IPS-18a (cell line): Measurements from ENCODE around the gene ARHGAP22.
"Not testable (repeated sequence)": the region's sequence is repeated elsewhere in the genome, so short reads cannot be mapped to it uniquely, and the experiment has no call there.

ENCODE experiments used
- H3K27ac ChIP-seq: one replicate; pipeline ENCODE4 v1.5.1; 2013; ENCODE audit warnings: low read length
- H3K27me3 ChIP-seq: one replicate; pipeline ENCODE4 v1.6.1; 2013; ENCODE audit warnings: mild to moderate bottlenecking, low read length; ENCODE audit not compliant: control insufficient read depth, insufficient read depth
- H3K36me3 ChIP-seq: one replicate; pipeline ENCODE4 v1.6.1; 2013; ENCODE audit warnings: low read depth, low read length; ENCODE audit not compliant: control insufficient read depth
- H3K4me1 ChIP-seq: one replicate; pipeline ENCODE4 v1.6.1; 2013; ENCODE audit warnings: low read depth, low read length; ENCODE audit not compliant: control insufficient read depth
- H3K4me3 ChIP-seq: one replicate; pipeline ENCODE4 v1.5.1; 2013; ENCODE audit warnings: low read length
- H3K9ac ChIP-seq: one replicate; pipeline ENCODE4 v1.6.1; 2013; ENCODE audit warnings: mild to moderate bottlenecking, low read length, moderate library complexity
- H3K9me3 ChIP-seq: one replicate; pipeline ENCODE4 v1.6.1; 2013; ENCODE audit warnings: low read depth, low read length; ENCODE audit not compliant: control insufficient read depth

ARHGAP22 gene

DNA sequence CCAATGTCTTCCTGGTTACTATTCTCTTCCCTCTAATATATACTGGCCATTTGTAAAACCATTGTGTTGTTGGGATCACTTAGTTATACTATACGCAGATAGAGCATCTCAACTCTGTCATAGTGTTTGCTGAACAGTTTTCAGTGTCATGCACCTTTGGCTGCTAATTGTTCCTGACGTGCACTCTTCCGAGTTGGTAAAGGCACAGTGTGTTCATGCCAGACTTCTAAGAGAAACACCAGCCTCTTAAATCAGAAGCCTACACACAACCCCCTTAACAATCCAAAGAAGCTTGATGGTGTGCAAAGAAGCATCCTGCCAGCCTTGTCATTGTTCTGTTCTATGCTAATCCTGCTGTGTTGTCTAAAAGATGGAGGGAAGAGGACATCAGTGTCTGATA lies 167.3 kb downstream of the ARHGAP22 start:
- no peak overlapping the region for H3K9ac ChIP-seq
- no peaks in the 10 kb centered on the region for H3K27me3 ChIP-seq
- H3K4me1 ChIP-seq: no peaks in the 10 kb centered on the region
- H3K9me3 ChIP-seq: no peaks in the 10 kb centered on the region
- H3K27ac ChIP-seq: no peak overlapping the region
- H3K36me3 ChIP-seq: peaks cover 6% of the 10 kb centered on the region
- H3K4me3 ChIP-seq: no peak overlapping the region

DNA sequence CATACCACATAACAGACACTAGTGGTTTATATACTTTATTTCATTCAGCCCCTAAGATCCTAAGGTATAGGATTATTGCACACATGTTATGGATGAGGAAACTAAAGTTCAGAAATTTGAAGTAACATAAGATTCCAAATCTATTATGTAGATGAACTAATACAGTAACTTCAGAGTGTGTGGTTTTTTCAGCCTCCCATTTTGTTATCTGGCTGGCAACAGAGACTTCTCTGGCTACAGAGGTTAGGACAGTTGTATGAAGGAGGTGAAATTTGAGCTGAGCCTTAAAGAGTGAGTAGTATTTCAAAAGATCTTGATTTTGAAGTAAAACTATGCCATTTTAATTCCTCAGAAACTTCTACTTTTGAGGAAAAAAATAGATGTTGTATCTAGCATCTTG lies 173.0 kb downstream of the ARHGAP22 start:
- no peak overlapping the region for H3K27ac ChIP-seq
- no peak overlapping the region for H3K9ac ChIP-seq
- H3K4me3 ChIP-seq: no peak overlapping the region
- no peaks in the 10 kb centered on the region for H3K9me3 ChIP-seq
- H3K27me3 ChIP-seq: no peaks in the 10 kb centered on the region
- H3K36me3 ChIP-seq: peaks cover 21% of the 10 kb centered on the region
- no peaks in the 10 kb centered on the region for H3K4me1 ChIP-seq

DNA sequence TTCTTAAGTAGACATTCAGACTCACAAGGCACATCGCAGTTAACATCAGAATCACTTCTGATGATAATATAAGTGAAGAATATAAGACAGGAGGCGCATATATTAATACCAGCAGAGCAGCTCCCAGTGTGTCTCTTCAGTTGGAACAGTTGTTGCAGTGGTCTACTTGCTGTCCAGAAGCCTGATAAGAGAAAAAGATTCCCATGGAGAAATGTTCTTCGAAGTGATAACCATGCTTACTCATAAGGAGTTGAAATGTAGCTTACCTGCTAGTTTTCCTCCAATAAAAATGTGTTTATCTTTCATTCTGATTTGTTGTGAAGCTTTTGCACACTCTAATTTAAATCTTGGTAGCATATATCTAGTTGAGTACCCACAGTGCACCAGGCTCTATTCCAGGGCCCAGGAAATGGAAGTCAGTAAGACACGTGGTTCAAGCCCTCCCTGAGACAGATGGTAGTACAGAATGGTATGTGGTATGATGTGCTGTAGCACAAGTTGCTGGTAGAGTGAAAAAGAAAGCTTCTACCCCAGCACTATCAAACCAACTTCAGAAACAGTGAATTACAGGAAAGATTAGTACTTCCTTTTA lies 174.4 kb downstream of the ARHGAP22 start:
- no peaks in the 10 kb centered on the region for H3K9me3 ChIP-seq
- H3K27me3 ChIP-seq: no peaks in the 10 kb centered on the region
- H3K9ac ChIP-seq: no peak overlapping the region
- peaks cover 20% of the 10 kb centered on the region for H3K36me3 ChIP-seq
- no peaks in the 10 kb centered on the region for H3K4me1 ChIP-seq
- H3K27ac ChIP-seq: no peak overlapping the region
- no peak overlapping the region for H3K4me3 ChIP-seq

DNA sequence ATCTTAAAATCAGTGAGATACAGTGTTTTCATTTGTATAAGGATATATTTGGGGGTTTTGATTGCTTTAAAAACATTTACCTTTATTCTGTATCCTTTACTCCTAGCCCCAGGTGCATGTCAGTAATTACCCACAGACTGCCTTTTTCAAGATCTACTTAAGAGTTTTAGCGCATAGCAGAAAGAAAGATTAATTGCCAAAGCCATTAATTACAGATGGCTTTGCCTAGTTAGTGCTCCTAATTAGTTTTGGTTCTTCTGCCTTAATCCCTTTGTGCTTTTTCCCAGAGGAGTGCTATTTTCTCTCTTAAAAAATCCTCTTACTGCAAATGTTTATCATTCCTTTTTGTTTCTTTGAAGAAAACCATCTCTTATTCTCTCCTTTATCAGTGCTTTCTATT lies 175.6 kb downstream of the ARHGAP22 start:
- Histone ChIP-seq H3K4me3 (no peak overlapping the region), H3K27me3 (no peaks in the 10 kb centered on the region), H3K9me3 (no peaks in the 10 kb centered on the region), H3K27ac (no peak overlapping the region), H3K36me3 (peaks cover 20% of the 10 kb centered on the region), H3K4me1 (no peaks in the 10 kb centered on the region), H3K9ac (no peak overlapping the region)

DNA sequence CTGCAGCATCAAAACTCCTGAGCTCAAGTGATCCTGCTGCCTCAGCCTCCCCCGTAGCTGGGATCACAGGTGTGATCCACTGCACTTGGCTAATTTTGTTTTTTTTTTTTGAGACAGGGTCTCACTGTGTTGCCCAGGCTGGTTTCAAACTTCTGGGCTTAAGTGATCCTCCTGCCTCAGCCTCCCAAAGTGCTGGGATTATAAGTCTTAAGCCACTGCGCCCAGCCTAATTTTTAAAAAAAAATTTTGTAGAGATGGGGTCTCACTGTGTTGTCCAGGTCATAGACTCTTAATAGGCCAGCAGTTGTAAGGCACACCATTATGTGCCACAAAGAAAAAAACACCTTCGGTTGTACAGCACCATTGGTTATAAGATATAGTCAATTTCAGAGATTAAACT lies 176.0 kb downstream of the ARHGAP22 start:
- Histone ChIP-seq H3K4me3 (no peak overlapping the region), H3K27me3 (no peaks in the 10 kb centered on the region), H3K27ac (no peak overlapping the region), H3K36me3 (peaks cover 20% of the 10 kb centered on the region), H3K9ac (no peak overlapping the region), H3K4me1 (no peaks in the 10 kb centered on the region), H3K9me3 (no peaks in the 10 kb centered on the region)

DNA sequence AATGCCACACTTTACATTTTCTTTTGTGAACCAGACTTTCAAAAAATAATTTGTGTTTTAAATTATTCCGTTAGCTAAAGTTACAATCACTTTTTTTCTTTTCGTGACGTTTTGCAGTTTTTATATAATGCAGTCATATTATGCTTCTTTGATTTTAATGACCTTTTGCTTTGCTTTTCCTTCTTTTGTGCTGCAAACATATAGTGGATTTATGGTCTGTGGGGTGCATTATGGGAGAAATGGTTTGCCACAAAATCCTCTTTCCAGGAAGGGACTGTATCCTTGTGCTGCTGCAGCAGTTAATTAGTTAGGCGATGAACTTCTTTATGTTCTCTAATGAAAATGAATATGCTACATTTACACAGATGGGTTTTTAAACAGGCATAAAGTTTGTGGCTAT lies 181.0 kb downstream of the ARHGAP22 start:
- no peaks in the 10 kb centered on the region for H3K27me3 ChIP-seq
- H3K36me3 ChIP-seq: peaks cover 17% of the 10 kb centered on the region

DNA sequence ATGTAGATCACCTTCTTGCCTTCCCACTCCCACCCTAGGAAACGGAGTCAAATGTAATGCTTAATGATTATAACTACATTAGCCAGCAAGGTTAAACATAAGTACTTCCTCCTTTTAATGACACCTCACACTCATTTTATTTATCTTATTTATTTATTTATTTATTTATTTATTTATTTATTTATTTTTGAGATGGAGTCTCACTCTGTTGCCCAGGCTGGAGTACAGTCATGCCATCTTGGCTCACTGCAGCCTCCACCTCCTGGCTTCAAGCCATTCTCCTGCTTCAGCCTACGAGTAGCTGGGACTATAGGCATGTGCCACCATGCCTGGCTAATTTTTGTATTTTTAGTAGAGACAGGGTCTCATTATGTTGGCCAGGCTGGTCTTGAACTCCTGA lies 183.0 kb downstream of the ARHGAP22 start:
- H3K4me1 ChIP-seq, H3K4me3 ChIP-seq: not testable (repeated sequence)
- peaks cover 10% of the 10 kb centered on the region for H3K36me3 ChIP-seq

More for the DNA sequence above, 181.0 kb downstream of the ARHGAP22 start:
- H3K9ac ChIP-seq: no peak overlapping the region
- no peaks in the 10 kb centered on the region for H3K4me1 ChIP-seq
- no peak overlapping the region for H3K27ac ChIP-seq
- H3K4me3 ChIP-seq: no peak overlapping the region
- H3K9me3 ChIP-seq: no peaks in the 10 kb centered on the region

DNA sequence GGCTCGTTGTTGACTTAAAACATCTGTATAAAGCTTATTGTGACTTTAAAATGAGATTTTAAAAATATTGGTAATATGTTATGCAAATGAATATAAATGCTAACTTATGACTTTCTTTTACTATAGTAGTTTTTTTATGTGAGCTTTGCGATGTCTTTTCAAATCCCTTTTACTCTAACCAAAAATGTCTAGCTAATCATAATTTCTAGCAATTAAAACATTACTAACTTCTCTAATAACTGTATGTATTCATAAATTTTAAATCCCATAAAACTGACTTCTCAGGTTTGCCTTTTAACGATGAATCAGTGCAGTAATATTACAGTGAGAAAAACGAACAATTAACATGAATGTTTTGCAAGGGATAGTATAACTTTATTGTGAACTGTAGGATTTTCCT lies 185.2 kb downstream of the ARHGAP22 start:
- no peaks in the 10 kb centered on the region for H3K27me3 ChIP-seq
- H3K27ac ChIP-seq: no peak overlapping the region
- no peaks in the 10 kb centered on the region for H3K9me3 ChIP-seq
- H3K9ac ChIP-seq: no peak overlapping the region
- H3K4me1 ChIP-seq: no peaks in the 10 kb centered on the region
- H3K4me3 ChIP-seq: no peak overlapping the region
- H3K36me3 ChIP-seq: peaks cover 6% of the 10 kb centered on the region

More for the DNA sequence above, 183.0 kb downstream of the ARHGAP22 start:
- not testable (repeated sequence) for H3K9me3 ChIP-seq, H3K27ac ChIP-seq, H3K9ac ChIP-seq, H3K27me3 ChIP-seq

DNA sequence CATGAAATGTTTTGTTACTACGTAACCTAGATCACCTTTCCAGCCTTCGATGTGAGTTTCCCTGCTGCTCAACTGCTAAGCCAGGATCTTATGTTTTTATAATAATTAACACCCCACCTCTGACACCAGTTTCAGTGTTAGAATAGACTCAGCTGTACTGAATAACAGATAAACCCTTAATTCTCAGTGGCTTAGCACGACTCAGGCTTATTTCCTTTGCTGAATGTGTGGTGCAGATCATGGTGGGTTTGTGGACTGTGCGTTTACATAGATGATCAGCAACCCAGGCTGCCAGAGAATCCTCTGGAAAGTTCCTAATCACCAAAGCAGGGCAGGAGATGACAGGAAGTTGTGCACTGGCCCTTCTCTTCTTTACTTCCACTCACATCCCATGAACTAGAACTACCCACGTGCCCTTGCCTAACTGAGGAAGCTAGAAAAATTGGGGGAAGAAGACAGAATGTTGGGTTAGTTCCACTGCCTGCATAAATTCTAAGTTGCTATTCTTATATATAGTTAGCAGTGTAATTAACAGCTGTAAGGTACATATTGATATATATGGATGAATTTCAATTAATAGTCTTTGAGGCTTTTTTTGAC lies 186.6 kb downstream of the ARHGAP22 start:
- H3K9me3 ChIP-seq: no peaks in the 10 kb centered on the region
- H3K9ac ChIP-seq: no peak overlapping the region
- peaks cover 6% of the 10 kb centered on the region for H3K36me3 ChIP-seq
- H3K4me3 ChIP-seq: no peak overlapping the region
- H3K27ac ChIP-seq: no peak overlapping the region
- no peaks in the 10 kb centered on the region for H3K4me1 ChIP-seq
- H3K27me3 ChIP-seq: no peaks in the 10 kb centered on the region

DNA sequence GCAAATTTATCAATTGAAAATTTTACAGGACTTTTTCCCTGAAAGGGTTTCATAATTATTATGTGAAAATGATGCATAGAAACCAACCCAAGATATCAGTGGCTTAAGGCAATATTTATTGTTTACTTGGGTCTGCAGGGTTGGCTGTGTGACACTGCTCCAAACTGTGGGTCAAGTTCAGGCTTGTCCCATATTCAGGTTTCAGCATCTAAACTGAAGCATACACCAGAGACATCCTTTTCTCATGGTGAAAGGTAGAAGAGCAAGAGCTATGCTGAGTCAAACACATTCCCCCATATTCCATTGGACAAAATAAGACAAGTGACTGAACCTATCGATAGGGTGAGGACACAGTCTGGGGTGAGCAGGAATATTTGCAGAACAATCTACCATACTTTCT lies 187.5 kb downstream of the ARHGAP22 start:
- no peak overlapping the region for H3K4me3 ChIP-seq
- H3K27me3 ChIP-seq: no peaks in the 10 kb centered on the region
- H3K4me1 ChIP-seq: no peaks in the 10 kb centered on the region
- H3K9ac ChIP-seq: no peak overlapping the region
- H3K27ac ChIP-seq: no peak overlapping the region
- peaks cover 6% of the 10 kb centered on the region for H3K36me3 ChIP-seq
- H3K9me3 ChIP-seq: peaks cover 5% of the 10 kb centered on the region

DNA sequence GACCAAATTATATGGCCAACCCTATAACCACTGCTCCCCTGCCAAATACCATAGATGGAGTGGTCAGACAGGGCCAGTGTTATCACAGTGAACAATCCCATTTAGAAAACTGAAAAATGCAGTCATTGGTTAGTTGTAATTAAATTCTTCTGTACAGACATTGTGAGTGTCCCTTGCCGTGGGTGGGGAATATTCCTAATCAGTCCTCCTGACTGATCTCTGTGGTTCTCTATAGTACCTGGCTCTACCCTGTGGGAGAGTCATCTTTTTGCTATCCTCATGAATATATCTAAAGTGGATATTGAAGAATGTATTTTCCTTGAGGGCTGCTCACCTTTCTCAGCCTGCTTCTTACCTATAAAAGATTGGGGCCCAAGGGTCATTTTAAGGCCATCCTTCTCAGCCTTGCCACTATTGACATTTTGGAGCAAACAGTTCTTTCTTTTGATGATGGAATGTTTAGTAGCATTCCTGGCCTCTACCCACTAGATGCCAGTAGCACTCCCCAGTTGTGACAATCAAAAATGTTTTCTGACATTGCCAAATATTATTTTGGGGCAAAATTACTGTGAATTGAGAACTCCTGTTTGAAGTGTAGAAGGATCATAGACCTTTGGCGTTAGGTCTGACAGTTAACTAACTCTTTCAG lies 188.2 kb downstream of the ARHGAP22 start:
- peaks cover 5% of the 10 kb centered on the region for H3K9me3 ChIP-seq
- no peak overlapping the region for H3K27ac ChIP-seq
- H3K4me3 ChIP-seq: no peak overlapping the region
- no peak overlapping the region for H3K9ac ChIP-seq
- H3K36me3 ChIP-seq: peaks cover 6% of the 10 kb centered on the region
- H3K27me3 ChIP-seq: no peaks in the 10 kb centered on the region
- no peaks in the 10 kb centered on the region for H3K4me1 ChIP-seq

DNA sequence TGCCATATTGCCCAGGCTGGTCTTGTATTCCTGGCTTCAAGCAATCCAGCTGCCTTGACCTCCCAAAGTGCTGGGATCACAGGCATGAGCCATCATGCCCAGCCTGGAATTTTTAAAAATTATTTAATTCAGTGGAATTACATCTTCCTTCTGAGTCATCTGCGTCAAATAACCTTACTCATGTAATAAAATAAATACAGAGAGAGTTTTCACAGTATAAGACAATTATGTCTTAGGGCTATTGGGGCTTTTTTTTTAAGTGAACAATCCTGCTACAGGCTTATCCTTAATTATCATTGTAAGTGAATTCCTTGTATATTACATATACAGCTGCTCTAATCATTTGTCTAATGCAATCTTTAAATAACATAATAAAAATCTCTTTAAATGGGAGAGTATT lies 190.1 kb downstream of the ARHGAP22 start:
- Histone ChIP-seq H3K36me3 (peaks cover 15% of the 10 kb centered on the region), H3K27ac (no peak overlapping the region), H3K9me3 (peaks cover 5% of the 10 kb centered on the region), H3K27me3 (no peaks in the 10 kb centered on the region), H3K9ac (no peak overlapping the region), H3K4me3 (no peak overlapping the region), H3K4me1 (no peaks in the 10 kb centered on the region)
